Osteoblast (primary cell): ENCODE measurements around the gene GNAZ. TPM values are rescaled to one million over a fixed set of nuclear protein-coding genes. Genes with fewer than 3 reads are reported as not detected.
A peak's percentile ranks its signal among the peaks of the same experiment; 100 is the strongest.
"Not testable (repeated sequence)": the region's sequence is repeated elsewhere in the genome, so short reads cannot be mapped to it uniquely, and the experiment has no call there.

Experiments used
- DNase-seq: peaks from one replicate; pipeline ENCODE4 v3.0.0; 2011; ENCODE audit warnings: low spot score, mixed read lengths; ENCODE audit not compliant: insufficient read length; ENCODE audit errors: missing footprints
- H2AFZ ChIP-seq: 2 replicates; pipeline ENCODE4 v1.6.0; 2011; ENCODE audit warnings: mild to moderate bottlenecking, low read length
- H3K27ac ChIP-seq: 2 replicates; pipeline ENCODE4 v1.5.1; 2011; ENCODE audit warnings: mild to moderate bottlenecking, low read depth, low read length, moderate library complexity
- H3K27me3 ChIP-seq: 2 replicates; pipeline ENCODE4 v1.6.0; 2012; ENCODE audit warnings: mild to moderate bottlenecking, control low read depth, inconsistent platforms, low read length, moderate library complexity; ENCODE audit not compliant: insufficient read depth
- H3K36me3 ChIP-seq: 2 replicates; pipeline ENCODE4 v1.5.1; 2011; ENCODE audit warnings: mild to moderate bottlenecking, low read length, control low read depth, moderate library complexity; ENCODE audit not compliant: insufficient read depth
- H3K4me1 ChIP-seq: 2 replicates; pipeline ENCODE4 v1.5.1; 2011; ENCODE audit warnings: mild to moderate bottlenecking, low read length, control low read depth, moderate library complexity; ENCODE audit not compliant: insufficient read depth
- H3K4me2 ChIP-seq: 2 replicates; pipeline ENCODE4 v1.6.0; 2011; ENCODE audit warnings: mild to moderate bottlenecking, low read length; ENCODE audit not compliant: insufficient read depth
- H3K4me3 ChIP-seq: fragments of 200-600 bp; sonication (generic); 3 replicates; pipeline ENCODE4 v1.5.1; 2012; ENCODE audit warnings: mild to moderate bottlenecking, low read length, inconsistent platforms; ENCODE audit not compliant: insufficient read depth
- H3K79me2 ChIP-seq: 2 replicates; pipeline ENCODE4 v1.6.0; 2012; ENCODE audit warnings: mild to moderate bottlenecking, low read length, control low read depth, inconsistent platforms; ENCODE audit not compliant: insufficient read depth
- H3K9me3 ChIP-seq: 2 replicates; pipeline ENCODE4 v1.5.1; 2011; ENCODE audit warnings: low read depth, low read length, control low read depth
- H4K20me1 ChIP-seq: 2 replicates; pipeline ENCODE4 v1.6.0; 2012; ENCODE audit warnings: mild to moderate bottlenecking, low read length, control low read depth; ENCODE audit not compliant: insufficient read depth
- total RNA-seq: library from RNA; depleted of rRNA; stranded (reverse); fragments of >200 nt; gene quantifications from 2 replicates; pipeline ENCODE4 v1.2.3, GENCODE V29; 2012
- TF ChIP-seq, protein P1 (sequence below): IDR thresholded peaks from 2 replicates; pipeline ENCODE4 v1.5.1; 2011; ENCODE audit warnings: mild to moderate bottlenecking, low read depth, low read length, moderate library complexity; ENCODE audit errors: extremely low read depth

GNAZ gene
- 0.29 and 0.72 TPM in 2 replicates for total RNA-seq

DNA sequence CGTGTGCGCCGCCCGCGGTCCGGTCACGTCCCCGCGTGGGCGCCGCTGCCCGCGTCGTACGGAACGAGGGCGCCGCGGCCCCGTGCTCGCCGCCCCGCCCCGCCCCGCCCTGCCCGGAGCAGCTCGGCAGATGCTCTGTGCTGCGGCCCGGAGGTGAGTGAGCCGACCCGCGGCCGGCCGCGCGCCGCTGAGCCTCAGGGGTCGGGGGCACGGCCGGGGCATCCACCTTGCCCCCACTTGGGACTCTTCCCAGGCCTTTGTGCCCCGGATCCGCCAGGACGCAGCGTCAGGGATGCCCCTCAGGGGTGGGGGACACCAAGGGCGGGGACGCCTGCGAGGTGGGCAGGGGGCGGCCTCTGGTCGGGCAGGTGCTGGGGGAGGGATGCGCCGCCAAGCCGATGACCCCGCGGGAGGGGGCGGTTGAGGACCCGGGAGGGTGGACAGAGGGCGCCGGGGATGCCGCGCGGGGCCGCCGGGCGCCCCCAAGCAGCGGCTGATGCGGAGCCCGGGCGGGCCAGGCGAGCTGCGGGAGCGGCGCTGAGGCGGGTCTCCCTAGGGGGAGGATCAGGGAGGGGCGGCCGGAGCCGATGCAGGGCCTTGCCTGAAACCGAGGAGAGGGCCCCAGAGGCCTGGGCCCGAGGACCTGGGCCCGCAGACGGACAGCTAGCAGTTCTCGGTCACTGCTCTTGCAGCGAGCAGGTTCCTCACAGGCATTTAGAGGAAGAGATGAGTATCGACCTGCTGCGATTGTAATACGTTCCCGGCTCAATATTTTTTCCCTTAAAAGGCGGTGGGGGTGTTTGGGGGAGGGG, at the start of gene GNAZ:
TSS of gene GNAZ (plus strand) at position 102 of the 812 bp plus-strand sequence. CDS start 25,177 bp downstream, outside the sequence.
- Histone ChIP-seq H3K4me1 (peaks cover 5% of the 10 kb centered on the region), H3K36me3 (no peaks in the 10 kb centered on the region), H3K4me2 (peak within 1 kb of the TSS; percentile 94), H4K20me1 (no peaks in the 10 kb centered on the region), H3K27ac (no peak within 1 kb of the TSS), H3K9me3 (no peaks in the 10 kb centered on the region), H3K27me3 (peaks cover 3% of the 10 kb centered on the region), H2AFZ (peak within 1 kb of the TSS; percentile 92), H3K79me2 (no peaks in the 10 kb centered on the region), H3K4me3 (peak within 1 kb of the TSS; percentile 71)
- DNase-seq = peak; percentile 87
- TF ChIP-seq, protein P1, sequence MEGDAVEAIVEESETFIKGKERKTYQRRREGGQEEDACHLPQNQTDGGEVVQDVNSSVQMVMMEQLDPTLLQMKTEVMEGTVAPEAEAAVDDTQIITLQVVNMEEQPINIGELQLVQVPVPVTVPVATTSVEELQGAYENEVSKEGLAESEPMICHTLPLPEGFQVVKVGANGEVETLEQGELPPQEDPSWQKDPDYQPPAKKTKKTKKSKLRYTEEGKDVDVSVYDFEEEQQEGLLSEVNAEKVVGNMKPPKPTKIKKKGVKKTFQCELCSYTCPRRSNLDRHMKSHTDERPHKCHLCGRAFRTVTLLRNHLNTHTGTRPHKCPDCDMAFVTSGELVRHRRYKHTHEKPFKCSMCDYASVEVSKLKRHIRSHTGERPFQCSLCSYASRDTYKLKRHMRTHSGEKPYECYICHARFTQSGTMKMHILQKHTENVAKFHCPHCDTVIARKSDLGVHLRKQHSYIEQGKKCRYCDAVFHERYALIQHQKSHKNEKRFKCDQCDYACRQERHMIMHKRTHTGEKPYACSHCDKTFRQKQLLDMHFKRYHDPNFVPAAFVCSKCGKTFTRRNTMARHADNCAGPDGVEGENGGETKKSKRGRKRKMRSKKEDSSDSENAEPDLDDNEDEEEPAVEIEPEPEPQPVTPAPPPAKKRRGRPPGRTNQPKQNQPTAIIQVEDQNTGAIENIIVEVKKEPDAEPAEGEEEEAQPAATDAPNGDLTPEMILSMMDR = no peak

DNA sequence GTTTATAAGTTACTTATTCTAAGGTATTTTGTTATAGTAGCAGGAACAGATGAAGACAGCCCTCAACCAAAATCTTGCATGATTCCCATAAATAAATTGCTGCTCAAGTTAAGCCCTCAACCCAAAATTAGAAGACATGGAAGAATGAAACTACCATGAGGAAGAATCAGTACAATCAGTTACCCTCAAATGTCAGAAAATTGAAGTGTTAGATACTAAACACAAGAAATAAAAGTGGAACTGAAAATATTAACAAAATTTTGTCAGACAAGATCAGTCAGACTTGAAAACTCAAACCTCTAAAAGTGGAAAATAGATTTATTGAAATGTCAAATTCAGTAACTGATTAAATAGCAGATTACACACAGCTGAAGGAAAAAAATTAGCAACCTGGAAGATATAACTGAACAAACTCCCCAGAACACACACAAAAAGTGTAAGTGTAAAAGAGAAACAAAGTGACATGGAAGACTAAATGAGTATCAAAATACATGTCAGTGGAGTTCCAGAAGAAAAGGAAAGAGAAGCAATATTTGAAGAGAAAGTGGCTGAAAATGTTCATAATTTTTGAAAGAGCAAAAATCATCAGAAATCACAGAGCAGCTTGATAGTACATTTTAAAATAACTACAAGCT, 49.5 kb upstream of the GNAZ start:
- H3K4me1 ChIP-seq = no peaks in the 10 kb centered on the region
- no peaks in the 10 kb centered on the region for H3K9me3 ChIP-seq
- no peaks in the 10 kb centered on the region for H3K79me2 ChIP-seq
- no peak overlapping the region for H3K4me3 ChIP-seq
- no peaks in the 10 kb centered on the region for H4K20me1 ChIP-seq
- no peaks in the 10 kb centered on the region for H3K27me3 ChIP-seq
- TF ChIP-seq, protein P1 = no peak
- no peak overlapping the region for H2AFZ ChIP-seq
- DNase-seq = no peak
- no peak overlapping the region for H3K4me2 ChIP-seq
- no peaks in the 10 kb centered on the region for H3K36me3 ChIP-seq
- H3K27ac ChIP-seq = no peak overlapping the region

DNA sequence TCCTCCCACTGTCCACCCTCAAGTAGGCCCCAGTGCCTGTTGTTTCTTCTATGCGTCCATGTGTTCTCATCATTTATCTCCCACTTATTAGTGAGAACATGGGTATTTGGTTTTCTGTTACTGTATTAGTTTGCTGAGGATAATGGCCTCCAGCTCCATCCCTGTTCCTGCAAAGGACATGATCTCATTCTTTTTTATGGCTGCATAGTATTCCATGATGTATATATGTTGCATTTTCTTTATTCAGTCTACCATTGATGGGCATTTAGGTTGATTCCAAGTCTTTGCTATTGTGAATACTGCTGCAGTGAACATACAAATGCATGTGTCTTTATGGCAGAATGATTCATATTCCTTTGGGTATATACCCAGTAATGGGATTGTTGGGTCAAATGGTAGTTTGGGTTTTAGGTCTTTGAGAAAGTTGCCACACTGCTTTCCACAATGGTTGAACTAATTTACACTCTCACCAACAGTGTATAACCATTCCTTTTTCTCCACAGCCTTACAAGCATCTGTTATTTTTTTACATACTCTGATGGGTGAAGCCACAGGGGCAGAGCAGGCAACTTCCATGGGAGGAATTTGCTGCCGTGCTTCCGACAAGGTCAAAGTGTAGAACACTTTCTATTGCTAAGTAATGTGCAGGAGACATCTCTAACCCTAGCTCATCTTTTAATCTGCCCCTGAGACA, 48.5 kb upstream of the GNAZ start:
- not testable (repeated sequence) for H3K79me2 ChIP-seq, H3K9me3 ChIP-seq, H3K27ac ChIP-seq, H3K4me3 ChIP-seq, H3K4me2 ChIP-seq, H4K20me1 ChIP-seq, H3K4me1 ChIP-seq, H3K36me3 ChIP-seq, H3K27me3 ChIP-seq, DNase-seq, H2AFZ ChIP-seq

DNA sequence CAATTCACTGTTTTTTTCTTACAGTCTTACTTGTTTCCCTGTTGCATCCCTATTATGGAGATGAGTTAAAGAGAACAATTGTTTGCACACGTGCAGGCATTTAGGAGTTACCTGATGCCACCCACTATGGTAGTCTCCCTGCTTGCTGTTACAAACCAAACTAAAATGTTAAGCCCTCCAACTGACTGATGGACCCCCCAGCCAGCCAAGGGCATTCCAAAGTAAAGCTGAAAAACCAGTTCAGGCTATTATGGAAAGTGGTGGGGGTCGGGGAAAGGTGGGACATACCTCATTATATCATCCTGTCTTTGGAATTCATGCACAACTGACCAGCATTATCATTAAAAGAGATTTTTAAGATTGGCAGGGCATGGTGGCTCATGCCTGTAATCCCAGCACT, 47.0 kb upstream of the GNAZ start:
- no peak overlapping the region for H3K27ac ChIP-seq
- H3K4me1 ChIP-seq = no peaks in the 10 kb centered on the region
- no peak overlapping the region for H3K4me2 ChIP-seq
- H2AFZ ChIP-seq = no peak overlapping the region
- H3K9me3 ChIP-seq = no peaks in the 10 kb centered on the region
- no peaks in the 10 kb centered on the region for H4K20me1 ChIP-seq
- no peak overlapping the region for H3K4me3 ChIP-seq
- H3K27me3 ChIP-seq = no peaks in the 10 kb centered on the region
- DNase-seq = no peak
- H3K79me2 ChIP-seq = no peaks in the 10 kb centered on the region
- H3K36me3 ChIP-seq = no peaks in the 10 kb centered on the region
- TF ChIP-seq, protein P1 = no peak
